ENCODE measurements around the gene USP1. TPM values are rescaled to one million over a fixed set of nuclear protein-coding genes. Genes with fewer than 3 reads are reported as not detected.

USP1 gene
- total and polyA plus RNA-seq, 2 donors from 2014 or later = 10.0 to 27.1 TPM

GRCh38 chr1:62439652-62440371, 3.0 kb downstream of the USP1 start:
- intact Hi-C loops (cut with DNase I) = no loop called here
- peaks cover 0 to 16% (median 8%) of the 10 kb centered on the region in 3 donors for H3K4me1 ChIP-seq (ENCODE audit: control insufficient read depth in 2 of 3, insufficient read depth in 2 of 3, low read depth in 1 of 3, low read length in 3 of 3)
- FAIRE-seq (no peak), DNase-seq (no peak)
- H3K27me3 ChIP-seq (ENCODE audit: control insufficient read depth, insufficient read depth, low read length) = no peaks in the 10 kb centered on the region
- H3K36me3 ChIP-seq (ENCODE audit: control insufficient read depth in 2 of 3, insufficient read depth in 3 of 3, low read length in 3 of 3) = peaks cover 5 to 9% (median 8%) of the 10 kb centered on the region in 3 donors
- no peak overlapping the region for H3K27ac ChIP-seq (ENCODE audit: low read depth in 2 of 2, low read length in 2 of 2)
- no peak overlapping the region for H3K9ac ChIP-seq (ENCODE audit: low read length in 3 of 3)
- TF ChIP-seq, protein P1, sequence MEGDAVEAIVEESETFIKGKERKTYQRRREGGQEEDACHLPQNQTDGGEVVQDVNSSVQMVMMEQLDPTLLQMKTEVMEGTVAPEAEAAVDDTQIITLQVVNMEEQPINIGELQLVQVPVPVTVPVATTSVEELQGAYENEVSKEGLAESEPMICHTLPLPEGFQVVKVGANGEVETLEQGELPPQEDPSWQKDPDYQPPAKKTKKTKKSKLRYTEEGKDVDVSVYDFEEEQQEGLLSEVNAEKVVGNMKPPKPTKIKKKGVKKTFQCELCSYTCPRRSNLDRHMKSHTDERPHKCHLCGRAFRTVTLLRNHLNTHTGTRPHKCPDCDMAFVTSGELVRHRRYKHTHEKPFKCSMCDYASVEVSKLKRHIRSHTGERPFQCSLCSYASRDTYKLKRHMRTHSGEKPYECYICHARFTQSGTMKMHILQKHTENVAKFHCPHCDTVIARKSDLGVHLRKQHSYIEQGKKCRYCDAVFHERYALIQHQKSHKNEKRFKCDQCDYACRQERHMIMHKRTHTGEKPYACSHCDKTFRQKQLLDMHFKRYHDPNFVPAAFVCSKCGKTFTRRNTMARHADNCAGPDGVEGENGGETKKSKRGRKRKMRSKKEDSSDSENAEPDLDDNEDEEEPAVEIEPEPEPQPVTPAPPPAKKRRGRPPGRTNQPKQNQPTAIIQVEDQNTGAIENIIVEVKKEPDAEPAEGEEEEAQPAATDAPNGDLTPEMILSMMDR (IDR thresholded peaks at IDR 0.05; ENCODE audit: borderline replicate concordance, extremely low read depth, insufficient read depth) = no peak
- no peaks in the 10 kb centered on the region for H3K9me3 ChIP-seq (ENCODE audit: control insufficient read depth in 2 of 3, insufficient read depth in 1 of 3, low read length in 3 of 3)
- H3K4me3 ChIP-seq (ENCODE audit: low read length in 3 of 3) = peak overlapping the region in 2 of 3 donors; percentile 16 to 43

- peaks cover 8 to 29% (median 13%) of the 10 kb centered on the region in 3 donors for H3K36me3 ChIP-seq (ENCODE audit: control insufficient read depth in 2 of 3, insufficient read depth in 3 of 3, low read length in 3 of 3)
These were observed 7.9 kb downstream of the USP1 start for GRCh38 chr1:62444701-62445100.

GRCh38 chr1:62448221-62448933, 11.5 kb downstream of the USP1 start:
- H3K9ac ChIP-seq (ENCODE audit: low read length in 3 of 3) = no peak overlapping the region
- H3K27ac ChIP-seq (ENCODE audit: low read depth in 2 of 2, low read length in 2 of 2) = no peak overlapping the region
- H3K4me3 ChIP-seq (ENCODE audit: low read length in 3 of 3) = no peak overlapping the region
- intact Hi-C loops (cut with DNase I) = no loop called here
- DNase-seq (no peak), FAIRE-seq (no peak)
- TF ChIP-seq, protein P1 (IDR thresholded peaks at IDR 0.05; ENCODE audit: borderline replicate concordance, extremely low read depth, insufficient read depth) = no peak
- H3K36me3 ChIP-seq (ENCODE audit: control insufficient read depth in 2 of 3, insufficient read depth in 3 of 3, low read length in 3 of 3) = peaks cover 3 to 26% (median 12%) of the 10 kb centered on the region in 3 donors
- no peaks in the 10 kb centered on the region for H3K27me3 ChIP-seq (ENCODE audit: control insufficient read depth, insufficient read depth, low read length)
- no peaks in the 10 kb centered on the region for H3K4me1 ChIP-seq (ENCODE audit: control insufficient read depth in 2 of 3, insufficient read depth in 2 of 3, low read depth in 1 of 3, low read length in 3 of 3)
- no peaks in the 10 kb centered on the region for H3K9me3 ChIP-seq (ENCODE audit: control insufficient read depth in 2 of 3, insufficient read depth in 1 of 3, low read length in 3 of 3)

More at GRCh38 chr1:62444701-62445100, 7.9 kb downstream of the USP1 start:
- Histone ChIP-seq H3K4me3 (ENCODE audit: low read length in 3 of 3) (no peak overlapping the region), H3K9ac (ENCODE audit: low read length in 3 of 3) (no peak overlapping the region), H3K9me3 (ENCODE audit: control insufficient read depth in 2 of 3, insufficient read depth in 1 of 3, low read length in 3 of 3) (no peaks in the 10 kb centered on the region), H3K27ac (ENCODE audit: low read depth in 2 of 2, low read length in 2 of 2) (no peak overlapping the region), H3K4me1 (ENCODE audit: control insufficient read depth in 2 of 3, insufficient read depth in 2 of 3, low read depth in 1 of 3, low read length in 3 of 3) (peaks cover 0 to 8% (median 0%) of the 10 kb centered on the region in 3 donors), H3K27me3 (ENCODE audit: control insufficient read depth, insufficient read depth, low read length) (no peaks in the 10 kb centered on the region)
- no peak for FAIRE-seq
- TF ChIP-seq, protein P1 (IDR thresholded peaks at IDR 0.05; ENCODE audit: borderline replicate concordance, extremely low read depth, insufficient read depth) = no peak
- DNase-seq = no peak
- intact Hi-C loops (cut with DNase I) = no loop called here

All from kidney (tissue), 14 donors.